Measurements from ENCODE around the gene POLE.

The POLE gene

GRCh38 chr12:132675757-132676432, 11.2 kb downstream of the POLE start:
- DNase-seq, result no peak

GRCh38 chr12:132674561-132674960, 12.6 kb downstream of the POLE start:
- no peak for DNase-seq

- no peak for DNase-seq
Measured at GRCh38 chr12:132673288-132674179, 13.6 kb downstream of the POLE start.

- DNase-seq, result no peak
Measured at GRCh38 chr12:132672678-132673077, 14.5 kb downstream of the POLE start.

DNA sequence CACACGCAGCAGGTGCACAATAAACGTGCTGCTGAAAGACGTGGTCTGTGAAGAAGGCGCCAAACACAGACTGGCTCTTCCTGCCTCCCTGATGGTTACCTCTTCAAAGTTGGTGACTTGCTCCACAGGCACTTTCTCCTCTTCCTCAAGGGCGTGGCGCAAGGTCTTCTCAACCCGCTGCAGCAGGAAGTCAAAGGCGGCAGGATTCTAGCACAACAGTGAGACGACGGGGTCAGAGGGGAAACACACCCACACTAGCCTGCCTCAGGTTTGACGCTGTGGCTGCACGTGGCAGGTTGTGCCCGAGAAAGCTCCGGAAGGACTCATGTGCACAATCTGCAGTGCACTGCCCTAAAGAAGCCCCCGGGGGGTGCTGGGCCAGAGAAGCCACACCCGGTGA, 15.0 kb downstream of the POLE start:
- DNase-seq, result no peak

- no peak for DNase-seq
Measured at GRCh38 chr12:132669166-132669879, 17.8 kb downstream of the POLE start.

- no peak for DNase-seq
Measured at GRCh38 chr12:132668191-132669088, 18.7 kb downstream of the POLE start.

- DNase-seq, result no peak
Measured at GRCh38 chr12:132665794-132666193, 21.3 kb downstream of the POLE start.

GRCh38 chr12:132665149-132665491, 22.0 kb downstream of the POLE start:
- no peak for DNase-seq

DNA sequence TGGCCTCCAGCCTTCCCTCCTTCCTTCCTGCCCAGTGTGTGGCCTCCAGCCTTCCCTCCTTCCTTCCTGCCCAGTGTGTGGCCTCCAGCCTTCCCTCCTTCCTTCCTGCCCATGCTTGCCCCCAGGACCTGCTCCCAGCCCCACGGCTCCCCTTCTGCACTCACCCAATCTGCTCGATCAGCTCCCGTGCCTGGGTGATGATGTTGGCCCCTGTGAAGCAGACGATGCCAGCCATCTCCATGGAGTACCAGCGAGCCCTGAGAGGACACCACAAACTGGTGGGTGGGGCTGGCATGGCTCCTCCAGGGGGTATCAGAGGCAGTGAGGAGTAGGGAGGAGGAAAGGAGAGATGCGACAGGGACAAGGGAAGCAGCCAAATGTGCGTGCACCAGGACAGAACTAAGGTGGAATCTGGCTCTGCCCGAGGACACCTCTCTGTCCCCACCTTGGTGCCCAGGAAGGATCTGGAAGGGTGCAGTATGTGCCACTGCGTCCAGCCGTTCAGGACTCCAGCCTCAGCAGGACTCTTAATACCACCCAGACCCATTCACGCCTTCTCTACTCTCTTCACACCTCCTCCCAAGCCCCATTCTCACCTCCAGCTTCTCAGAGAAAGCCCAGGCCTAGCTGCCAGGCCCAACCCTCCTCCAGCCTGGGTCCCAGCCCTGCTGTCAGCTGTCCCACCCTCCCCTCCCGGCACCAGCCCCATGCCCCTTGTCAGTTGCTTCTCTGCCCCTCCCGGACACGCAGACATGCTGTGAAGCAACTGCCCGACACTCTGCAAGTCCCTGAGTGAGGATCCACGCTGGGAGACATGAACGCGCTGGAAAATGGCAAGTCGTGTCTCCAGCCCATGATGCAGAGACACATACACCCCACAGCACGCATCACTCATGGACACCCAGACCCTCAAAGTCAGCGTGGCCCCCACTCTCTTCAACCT, 22.7 kb downstream of the POLE start:
- DNase-seq, result no peak

DNA sequence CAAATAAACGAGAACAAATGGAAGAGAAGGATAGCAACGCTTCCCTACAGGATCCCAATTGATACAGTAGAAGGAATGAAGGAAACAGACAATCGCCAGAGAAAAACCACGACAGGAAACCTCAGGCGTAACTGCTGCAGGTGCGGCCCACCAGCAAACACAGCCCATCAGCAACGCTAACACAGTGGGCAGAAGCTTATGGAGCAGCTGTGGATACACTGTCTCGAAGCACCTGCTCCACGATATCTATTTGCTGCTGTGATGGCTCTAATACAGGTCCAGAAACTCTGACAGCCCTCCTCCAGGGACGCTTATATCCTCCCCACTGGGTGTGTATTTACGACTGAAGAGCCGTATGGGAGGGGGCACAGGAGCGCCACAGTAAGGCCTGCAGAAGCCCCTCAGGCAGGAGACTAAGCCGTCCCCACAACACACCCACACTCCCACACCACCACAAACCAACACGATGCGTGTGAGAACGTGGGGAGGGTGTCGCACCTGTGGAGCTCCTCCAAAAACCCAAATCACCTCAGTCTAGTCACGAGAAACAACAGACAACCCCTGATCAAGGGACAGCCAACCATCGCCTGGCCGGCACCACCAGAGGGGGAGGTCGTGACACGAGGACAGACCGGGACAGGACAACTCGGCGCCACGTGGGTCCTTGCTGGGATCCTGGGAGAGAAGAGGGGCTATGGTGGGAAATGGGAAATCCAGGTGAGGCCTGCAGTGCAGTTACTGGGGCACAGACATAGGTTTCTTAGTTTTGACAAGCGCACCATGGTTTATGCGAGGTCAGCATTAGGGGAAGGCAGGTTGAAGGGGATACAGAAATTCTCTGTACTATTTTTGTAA, 24.0 kb downstream of the POLE start:
- no peak for DNase-seq

GRCh38 chr12:132661972-132662371, 25.2 kb downstream of the POLE start:
- no peak for DNase-seq

- no peak for DNase-seq
Measured at GRCh38 chr12:132660996-132661395, 26.1 kb downstream of the POLE start.

DNA sequence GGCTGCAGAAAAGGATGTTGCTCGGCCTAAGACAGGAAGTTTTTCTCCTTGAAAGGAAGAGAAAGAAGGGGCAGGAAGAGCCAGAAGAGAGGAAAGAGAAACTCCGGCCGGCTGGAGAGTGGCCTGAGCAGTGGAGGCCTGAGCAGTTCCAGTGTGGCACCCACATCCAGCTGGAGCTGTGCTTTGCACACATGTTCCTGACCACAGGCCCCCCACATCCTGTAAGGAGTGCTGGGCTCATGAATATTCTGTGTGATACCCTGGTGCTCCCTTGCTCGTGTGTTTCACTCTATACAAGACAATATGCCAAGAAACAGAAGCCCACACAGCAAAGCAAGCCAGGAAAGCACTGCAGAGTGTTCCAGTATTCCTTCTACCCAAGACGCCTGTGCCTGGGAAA, 27.1 kb downstream of the POLE start:
- DNase-seq, result no peak

GRCh38 chr12:132659146-132659545, 28.0 kb downstream of the POLE start:
- DNase-seq, result no peak

DNA sequence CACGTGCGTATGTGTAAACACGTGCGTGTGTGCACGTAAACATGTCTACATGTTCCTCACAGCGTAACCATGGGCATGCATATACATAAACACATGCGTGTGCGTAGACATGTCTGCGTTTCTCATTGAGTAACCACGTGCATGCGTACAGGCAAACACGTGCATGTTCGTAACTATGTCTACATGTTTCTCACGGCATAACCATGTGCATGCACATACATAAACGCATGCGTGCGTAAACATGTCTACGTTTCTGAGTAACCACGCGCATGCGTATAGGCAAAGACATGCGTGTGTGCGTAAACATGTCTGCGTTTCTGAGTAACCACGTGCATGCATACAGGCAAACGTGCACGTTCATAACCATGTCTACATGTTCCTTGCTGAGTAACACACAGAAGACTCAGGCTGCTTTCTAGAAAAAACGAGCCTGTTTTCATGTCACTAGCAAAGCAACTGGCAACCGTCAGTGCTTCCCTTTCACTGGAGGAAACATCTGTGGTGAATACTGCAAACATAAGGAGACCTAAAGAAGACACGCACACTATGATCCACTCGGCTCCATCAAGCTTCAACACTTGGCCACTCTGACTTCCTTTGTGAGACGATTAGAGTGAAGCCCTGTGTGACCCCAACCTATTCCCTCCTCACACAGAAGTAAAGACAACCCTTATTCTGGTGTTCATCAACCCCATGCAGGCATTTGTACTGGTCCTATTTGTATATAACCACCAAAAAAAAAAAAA, 28.8 kb downstream of the POLE start:
- DNase-seq, result no peak

GRCh38 chr12:132657004-132657727, 30.0 kb downstream of the POLE start:
- DNase-seq, result no peak

GRCh38 chr12:132653567-132654290, 33.4 kb downstream of the POLE start:
- no peak for DNase-seq

All from activated CD4-positive, alpha-beta T cell treated with anti-CD3 and anti-CD28 coated beads, Interleukin-2, amount 50 U/mL, for 4 hours (primary cell).